ENCODE measurements around the gene RPN2.

GRCh38 chr20:37205794-37206193 is 26.7 kb downstream of the RPN2 start:
- TF ChIP-seq CTCF (IDR thresholded peaks at IDR 0.05; ENCODE audit: extremely low read depth in 1 of 2, insufficient read depth in 1 of 2, low read depth in 1 of 2, low read length in 2 of 2) (no peak), POLR2A (IDR thresholded peaks at IDR 0.05; ENCODE audit: low read depth, low read length) (no peak), POLR2AphosphoS5 (IDR thresholded peaks at IDR 0.05; ENCODE audit: insufficient read depth, low read depth, low read length) (no peak), MAX (IDR thresholded peaks at IDR 0.05; ENCODE audit: insufficient read depth, insufficient read length) (no peak), EZH2 (IDR thresholded peaks at IDR 0.05; ENCODE audit: borderline replicate concordance, low read depth, low read length, severe bottlenecking) (no peak), JUN (IDR thresholded peaks at IDR 0.05; ENCODE audit: borderline replicate concordance, insufficient read depth, insufficient read length, low read depth) (no peak)
